Smooth muscle cell (in vitro differentiated cells): Measurements from ENCODE around the gene FXYD4. TPM values are rescaled to one million over a fixed set of nuclear protein-coding genes. Genes with fewer than 3 reads are reported as not detected.

ENCODE experiments used
- DNase-seq: peaks from one replicate; lab custom pipeline; 2025; ENCODE audit not compliant: unreplicated experiment; lab: John Stamatoyannopoulos, UW
- H2AFZ ChIP-seq: fragments of 200-600 bp; sonication (generic); 2 replicates; pipeline ENCODE4 v1.6.0; 2016; ENCODE audit warnings: antibody characterized with exemption, low read depth, mild to moderate bottlenecking
- H3F3A ChIP-seq: fragments of 200-600 bp; sonication (generic); 2 replicates; pipeline ENCODE4 v1.6.0; 2017; ENCODE audit warnings: antibody characterized with exemption, low read depth
- H3K27ac ChIP-seq: fragments of 200-600 bp; sonication (generic); 2 replicates; pipeline ENCODE4 v1.5.1; 2016; ENCODE audit warnings: low read depth, mild to moderate bottlenecking
- H3K27me3 ChIP-seq: fragments of 200-600 bp; sonication (generic); 2 replicates; pipeline ENCODE4 v1.6.1; 2016; ENCODE audit warnings: low read depth, mild to moderate bottlenecking
- H3K36me3 ChIP-seq: fragments of 200-600 bp; sonication (generic); 2 replicates; pipeline ENCODE4 v1.5.1; 2016; ENCODE audit warnings: low read depth
- H3K4me1 ChIP-seq: fragments of 200-600 bp; sonication (generic); 2 replicates; pipeline ENCODE4 v1.5.1; 2016; ENCODE audit warnings: low read depth
- H3K4me2 ChIP-seq: fragments of 200-600 bp; sonication (generic); 2 replicates; pipeline ENCODE4 v1.6.0; 2016; ENCODE audit warnings: mild to moderate bottlenecking
- H3K4me3 ChIP-seq: fragments of 200-600 bp; sonication (generic); 2 replicates; pipeline ENCODE4 v1.5.1; 2016; ENCODE audit warnings: mild to moderate bottlenecking
- H3K79me2 ChIP-seq: fragments of 200-600 bp; sonication (generic); 2 replicates; pipeline ENCODE4 v1.6.0; 2016; ENCODE audit warnings: low read depth, mild to moderate bottlenecking
- H3K9ac ChIP-seq: fragments of 200-600 bp; sonication (generic); 2 replicates; pipeline ENCODE4 v1.6.0; 2016; ENCODE audit warnings: low read depth
- H3K9me3 ChIP-seq: fragments of 200-600 bp; sonication (generic); replicated peaks from 2 replicates; pipeline ENCODE4 v1.5.1; 2016; ENCODE audit warnings: low read depth
- H4K20me1 ChIP-seq: fragments of 200-600 bp; sonication (generic); 2 replicates; pipeline ENCODE4 v1.6.0; 2016; ENCODE audit warnings: low read depth
- CTCF ChIP-seq: fragments of 200-600 bp; sonication (generic); IDR thresholded peaks from 2 replicates; pipeline ENCODE4 v1.5.1; 2017; ENCODE audit warnings: borderline replicate concordance, mild to moderate bottlenecking, antibody characterized with exemption; ENCODE audit not compliant: insufficient read depth, poor library complexity, severe bottlenecking
- WGBS: methylation state at CpG from one replicate; pipeline ENCODE4 v1.1.7; 2016; ENCODE audit warnings: low lambda C conversion rate; 5-methylcytosine and 5-hydroxymethylcytosine counted together
- polyA plus RNA-seq: library from polyadenylated mRNA; unstranded; fragments of >200 nt; fragmentation: Nextera tagmentation; extraction: Ambion mirVana; gene quantifications from 2 replicates; pipeline ENCODE4 v1.2.1, GENCODE V29; 2016
- total RNA-seq: library from RNA; depleted of rRNA; stranded (reverse); fragments of >200 nt; gene quantifications from 2 replicates; pipeline ENCODE4 v1.2.3, GENCODE V29; 2014

FXYD4 gene
- total and polyA plus RNA-seq, 2 experiments from 2014 or later = not detected

DNA sequence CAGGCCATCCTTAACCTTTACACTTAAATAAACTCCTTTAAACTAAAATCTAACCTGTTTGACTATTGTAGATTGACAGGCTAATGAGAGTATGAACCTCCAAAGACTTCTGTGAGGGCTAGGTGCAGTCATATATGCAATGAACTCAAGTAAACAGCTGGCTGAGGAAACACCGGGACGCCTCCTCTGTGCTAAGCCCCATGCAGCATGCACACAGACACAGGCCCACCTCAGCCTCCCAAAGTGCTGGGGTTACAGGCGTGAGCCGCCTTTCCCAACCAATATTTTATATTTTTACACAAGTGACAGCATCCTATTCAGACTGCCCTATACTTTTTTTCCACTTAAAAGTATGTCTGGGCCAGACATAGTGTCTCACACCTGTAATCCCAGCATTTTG is 1.5 kb upstream of the FXYD4 start:
- DNase-seq = no peak
- peaks cover 8% of the 10 kb centered on the region for H3K4me1 ChIP-seq
- H3K9ac ChIP-seq = no peak overlapping the region
- H3K36me3 ChIP-seq = no peaks in the 10 kb centered on the region
- H3K4me3 ChIP-seq = no peak overlapping the region
- H3F3A ChIP-seq = no peaks in the 10 kb centered on the region
- no peak overlapping the region for H3K27ac ChIP-seq
- 75% methylated on average over 4 of the region's 4 CpGs for WGBS
- H3K27me3 ChIP-seq = no peaks in the 10 kb centered on the region
- TF ChIP-seq CTCF = no peak
- H2AFZ ChIP-seq = no peak overlapping the region
- no peak overlapping the region for H3K4me2 ChIP-seq
- no peaks in the 10 kb centered on the region for H3K79me2 ChIP-seq
- H4K20me1 ChIP-seq = no peaks in the 10 kb centered on the region
- no peaks in the 10 kb centered on the region for H3K9me3 ChIP-seq

DNA sequence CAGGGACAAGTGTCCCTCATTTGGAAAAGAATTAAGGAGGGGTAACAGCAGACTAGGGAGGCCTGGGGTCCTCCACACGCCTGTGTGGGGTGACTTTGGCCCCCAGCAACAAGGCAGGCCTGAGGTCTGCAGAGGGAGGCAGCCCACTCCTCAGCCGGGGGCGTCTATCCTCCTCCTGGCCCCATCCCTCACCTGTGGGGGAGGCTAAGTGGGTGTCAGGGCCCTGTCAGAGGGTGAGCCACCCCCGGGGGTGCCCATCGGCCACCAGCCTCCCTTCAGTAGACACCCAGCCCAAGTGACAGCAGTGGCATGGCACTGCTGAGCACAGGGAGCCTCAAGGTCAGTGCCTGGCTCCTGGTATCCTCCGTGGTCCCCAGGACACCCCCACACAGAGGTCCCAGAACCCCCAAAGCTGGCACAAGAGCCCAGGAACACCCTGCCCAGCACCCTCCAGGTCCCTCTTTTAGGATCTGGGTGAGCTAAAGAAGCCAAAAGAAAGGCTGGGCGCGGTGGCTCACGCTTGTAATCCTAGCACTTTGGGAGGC is 693 bp upstream of the FXYD4 start:
- H4K20me1 ChIP-seq = no peaks in the 10 kb centered on the region
- no peak for TF ChIP-seq CTCF
- no peaks in the 10 kb centered on the region for H3F3A ChIP-seq
- peaks cover 8% of the 10 kb centered on the region for H3K4me1 ChIP-seq
- DNase-seq = no peak
- WGBS = 90% methylated on average over 7 of the region's 9 CpGs
- no peak overlapping the region for H3K9ac ChIP-seq
- H3K79me2 ChIP-seq = no peaks in the 10 kb centered on the region
- no peaks in the 10 kb centered on the region for H3K27me3 ChIP-seq
- H3K4me2 ChIP-seq = no peak overlapping the region
- H2AFZ ChIP-seq = no peak overlapping the region
- H3K9me3 ChIP-seq = no peaks in the 10 kb centered on the region
- H3K27ac ChIP-seq = no peak overlapping the region
- no peaks in the 10 kb centered on the region for H3K36me3 ChIP-seq
- H3K4me3 ChIP-seq = no peak overlapping the region

DNA sequence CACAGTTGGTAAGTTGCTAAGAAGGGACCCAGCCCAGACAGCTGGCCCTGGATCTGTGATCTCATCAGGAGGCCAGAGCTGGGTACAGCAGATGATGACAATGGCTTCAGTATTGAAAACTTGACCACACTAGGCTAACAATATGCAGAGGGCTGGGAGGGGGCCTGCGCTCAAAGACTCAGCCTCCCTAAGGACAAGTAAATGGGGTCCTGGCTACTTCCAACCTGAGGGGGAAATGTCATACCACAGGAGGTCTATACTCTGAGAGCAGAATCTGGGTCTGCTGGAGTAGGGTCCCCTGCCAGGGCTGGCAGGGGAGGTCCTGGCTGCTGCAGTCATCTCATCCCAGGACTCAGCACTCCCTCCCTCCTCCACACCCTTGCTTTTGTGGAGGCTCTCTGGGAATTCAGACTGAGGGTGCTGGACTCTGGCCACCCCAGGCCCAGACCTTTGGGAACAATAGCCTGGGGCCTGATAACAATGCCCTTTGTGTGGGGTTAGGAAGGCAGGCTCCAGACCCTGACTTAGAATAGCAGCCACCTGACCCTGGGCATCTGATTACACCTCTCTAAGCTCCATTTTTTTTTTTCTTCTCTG is 1.4 kb downstream of the FXYD4 start:
- no peak overlapping the region for H3K27ac ChIP-seq
- H3K4me1 ChIP-seq = peaks cover 8% of the 10 kb centered on the region
- H3K9me3 ChIP-seq = no peaks in the 10 kb centered on the region
- no peak for DNase-seq
- WGBS = 100% methylated on average over 1 of the region's 1 CpG
- no peak for TF ChIP-seq CTCF
- no peaks in the 10 kb centered on the region for H3K79me2 ChIP-seq
- no peak overlapping the region for H3K4me2 ChIP-seq
- H4K20me1 ChIP-seq = no peaks in the 10 kb centered on the region
- H3K27me3 ChIP-seq = no peaks in the 10 kb centered on the region
- H3F3A ChIP-seq = no peaks in the 10 kb centered on the region
- no peak overlapping the region for H2AFZ ChIP-seq
- no peaks in the 10 kb centered on the region for H3K36me3 ChIP-seq
- no peak overlapping the region for H3K4me3 ChIP-seq
- no peak overlapping the region for H3K9ac ChIP-seq

DNA sequence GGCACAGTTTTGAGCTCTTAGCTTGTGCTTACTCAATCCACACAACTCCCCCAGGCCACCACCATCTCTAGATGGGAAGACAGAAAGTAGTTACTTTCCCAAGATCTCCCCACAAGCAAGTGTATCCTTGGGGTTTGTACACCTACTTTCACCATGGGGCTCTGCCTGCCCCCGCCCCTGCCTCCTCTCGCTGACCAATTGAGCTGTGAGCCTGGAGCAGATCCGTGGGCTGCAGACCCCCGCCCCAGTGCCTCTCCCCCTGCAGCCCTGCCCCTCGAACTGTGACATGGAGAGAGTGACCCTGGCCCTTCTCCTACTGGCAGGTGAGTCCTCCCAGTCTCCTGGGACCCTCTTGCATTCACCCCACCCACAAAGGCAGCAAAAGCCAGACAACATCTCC is 2.0 kb downstream of the FXYD4 start:
- H3K79me2 ChIP-seq = no peaks in the 10 kb centered on the region
- 62% methylated on average over 5 of the region's 5 CpGs for WGBS
- no peak for TF ChIP-seq CTCF

More for the DNA sequence above, 2.0 kb downstream of the FXYD4 start:
- H3K4me2 ChIP-seq = no peak overlapping the region
- H3F3A ChIP-seq = no peaks in the 10 kb centered on the region
- peaks cover 8% of the 10 kb centered on the region for H3K4me1 ChIP-seq
- no peaks in the 10 kb centered on the region for H3K36me3 ChIP-seq
- no peak overlapping the region for H3K9ac ChIP-seq
- DNase-seq = no peak
- no peak overlapping the region for H3K4me3 ChIP-seq
- no peaks in the 10 kb centered on the region for H3K27me3 ChIP-seq
- no peaks in the 10 kb centered on the region for H4K20me1 ChIP-seq
- H2AFZ ChIP-seq = no peak overlapping the region
- H3K27ac ChIP-seq = no peak overlapping the region
- no peaks in the 10 kb centered on the region for H3K9me3 ChIP-seq
